Activated B cell treated with CpG ODN at 0.5 μM for 24 hours (primary cell): ENCODE results near the gene NOXO1. TPM values are rescaled to one million over a fixed set of nuclear protein-coding genes. Genes with fewer than 3 reads are reported as not detected.

Experiments
- ATAC-seq: fragments of 200-7000 bp; cut with Tn5 transposase; one replicate; pipeline ENCODE4 v1.10.0; 2021; ENCODE audit warnings: low read depth, mild to moderate bottlenecking, moderate library complexity
- CTCF ChIA-PET: fragments of 350-600 bp; sonication (Branson Sonifier 250); formaldehyde crosslinking; loops from one replicate; lab custom pipeline; 2021; ENCODE audit warnings: antibody characterized with exemption; lab: Charles Lee
- POLR2A ChIA-PET: fragments of 350-600 bp; sonication (Branson Sonifier 250); formaldehyde crosslinking; loops from one replicate; lab custom pipeline; 2021; ENCODE audit warnings: antibody characterized with exemption; lab: Charles Lee
- DNase-seq: peaks from one replicate; pipeline ENCODE4 v3.0.0; 2022
- H3K27ac Mint-ChIP-seq: one replicate; pipeline ENCODE4 v1.8.0; 2020; ENCODE audit warnings: mixed read lengths
- H3K27me3 Mint-ChIP-seq: one replicate; pipeline ENCODE4 v1.8.0; 2021; ENCODE audit warnings: mixed read lengths
- H3K36me3 Mint-ChIP-seq: one replicate; pipeline ENCODE4 v1.8.0; 2021; ENCODE audit warnings: low read depth, mixed read lengths
- H3K4me1 Mint-ChIP-seq: one replicate; pipeline ENCODE4 v1.8.0; 2021; ENCODE audit warnings: mixed read lengths
- H3K4me3 Mint-ChIP-seq: one replicate; pipeline ENCODE4 v1.8.0; 2020; ENCODE audit warnings: mild to moderate bottlenecking, mixed read lengths
- H3K9me3 Mint-ChIP-seq: one replicate; pipeline ENCODE4 v1.8.0; 2020; ENCODE audit warnings: mixed read lengths
- intact Hi-C: fragments of 100-400 bp; cut with micrococcal nuclease; formaldehyde crosslinking; loops from one replicate; pipeline ENCODE4 v1.15.1; 2024
- total RNA-seq: library from RNA; stranded (reverse); gene quantifications from 2 replicates; pipeline ENCODE4 v1.2.3, GENCODE V29; 2022
- TF ChIP-seq, protein P1 (sequence below): fragments of 200-600 bp; IDR thresholded peaks from one replicate; pipeline ENCODE4 v1.8.0; 2022; ENCODE audit warnings: antibody characterized with exemption, mild to moderate bottlenecking

Gene NOXO1
- total RNA-seq, 1 donor from 2014 or later, result 0.73 TPM

DNA sequence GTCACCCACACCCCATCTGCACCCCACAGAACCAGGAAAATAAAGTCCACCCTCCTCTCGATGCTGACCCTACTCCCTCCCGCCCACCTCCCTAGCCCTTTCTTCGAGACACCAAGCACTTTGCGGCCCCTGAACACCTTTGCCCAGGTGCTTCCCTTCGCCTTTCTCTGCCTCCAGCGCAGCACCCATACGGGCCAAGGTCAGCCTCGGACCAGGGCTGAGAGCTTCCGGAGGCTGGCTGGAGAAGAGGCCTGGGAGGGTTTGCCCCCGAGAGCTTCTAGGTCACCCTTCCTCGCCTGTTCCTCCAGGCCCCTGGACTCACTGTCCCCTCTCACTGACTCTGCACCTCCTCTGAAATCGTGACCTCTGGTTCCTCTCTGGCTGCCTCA, 42.8 kb upstream of the NOXO1 start:
- H3K9me3 Mint-ChIP-seq, result no peaks in the 10 kb centered on the region
- ATAC-seq, result no peak
- intact Hi-C loops, result no loop called here
- CTCF ChIA-PET, result interaction anchor here (1.2 to 2.4 kb wide), 2 partner anchors 116 to 227 kb away, joined by 3 to 20 read pairs; partner anchors contain the start of gene ECI1
- peaks cover 22% of the 10 kb centered on the region for H3K4me1 Mint-ChIP-seq
- POLR2A ChIA-PET, result interaction anchor here (2.1 kb wide), 1 partner anchor 131 kb away, joined by 13 read pairs; the partner anchor contains the start of gene TRAF7
- H3K36me3 Mint-ChIP-seq, result no peaks in the 10 kb centered on the region
- peaks cover 24% of the 10 kb centered on the region for H3K27me3 Mint-ChIP-seq
- H3K4me3 Mint-ChIP-seq, result peak overlapping the region; percentile 16
- DNase-seq, result no peak
- TF ChIP-seq, protein P1, sequence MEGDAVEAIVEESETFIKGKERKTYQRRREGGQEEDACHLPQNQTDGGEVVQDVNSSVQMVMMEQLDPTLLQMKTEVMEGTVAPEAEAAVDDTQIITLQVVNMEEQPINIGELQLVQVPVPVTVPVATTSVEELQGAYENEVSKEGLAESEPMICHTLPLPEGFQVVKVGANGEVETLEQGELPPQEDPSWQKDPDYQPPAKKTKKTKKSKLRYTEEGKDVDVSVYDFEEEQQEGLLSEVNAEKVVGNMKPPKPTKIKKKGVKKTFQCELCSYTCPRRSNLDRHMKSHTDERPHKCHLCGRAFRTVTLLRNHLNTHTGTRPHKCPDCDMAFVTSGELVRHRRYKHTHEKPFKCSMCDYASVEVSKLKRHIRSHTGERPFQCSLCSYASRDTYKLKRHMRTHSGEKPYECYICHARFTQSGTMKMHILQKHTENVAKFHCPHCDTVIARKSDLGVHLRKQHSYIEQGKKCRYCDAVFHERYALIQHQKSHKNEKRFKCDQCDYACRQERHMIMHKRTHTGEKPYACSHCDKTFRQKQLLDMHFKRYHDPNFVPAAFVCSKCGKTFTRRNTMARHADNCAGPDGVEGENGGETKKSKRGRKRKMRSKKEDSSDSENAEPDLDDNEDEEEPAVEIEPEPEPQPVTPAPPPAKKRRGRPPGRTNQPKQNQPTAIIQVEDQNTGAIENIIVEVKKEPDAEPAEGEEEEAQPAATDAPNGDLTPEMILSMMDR, result no peak
- no peak overlapping the region for H3K27ac Mint-ChIP-seq

DNA sequence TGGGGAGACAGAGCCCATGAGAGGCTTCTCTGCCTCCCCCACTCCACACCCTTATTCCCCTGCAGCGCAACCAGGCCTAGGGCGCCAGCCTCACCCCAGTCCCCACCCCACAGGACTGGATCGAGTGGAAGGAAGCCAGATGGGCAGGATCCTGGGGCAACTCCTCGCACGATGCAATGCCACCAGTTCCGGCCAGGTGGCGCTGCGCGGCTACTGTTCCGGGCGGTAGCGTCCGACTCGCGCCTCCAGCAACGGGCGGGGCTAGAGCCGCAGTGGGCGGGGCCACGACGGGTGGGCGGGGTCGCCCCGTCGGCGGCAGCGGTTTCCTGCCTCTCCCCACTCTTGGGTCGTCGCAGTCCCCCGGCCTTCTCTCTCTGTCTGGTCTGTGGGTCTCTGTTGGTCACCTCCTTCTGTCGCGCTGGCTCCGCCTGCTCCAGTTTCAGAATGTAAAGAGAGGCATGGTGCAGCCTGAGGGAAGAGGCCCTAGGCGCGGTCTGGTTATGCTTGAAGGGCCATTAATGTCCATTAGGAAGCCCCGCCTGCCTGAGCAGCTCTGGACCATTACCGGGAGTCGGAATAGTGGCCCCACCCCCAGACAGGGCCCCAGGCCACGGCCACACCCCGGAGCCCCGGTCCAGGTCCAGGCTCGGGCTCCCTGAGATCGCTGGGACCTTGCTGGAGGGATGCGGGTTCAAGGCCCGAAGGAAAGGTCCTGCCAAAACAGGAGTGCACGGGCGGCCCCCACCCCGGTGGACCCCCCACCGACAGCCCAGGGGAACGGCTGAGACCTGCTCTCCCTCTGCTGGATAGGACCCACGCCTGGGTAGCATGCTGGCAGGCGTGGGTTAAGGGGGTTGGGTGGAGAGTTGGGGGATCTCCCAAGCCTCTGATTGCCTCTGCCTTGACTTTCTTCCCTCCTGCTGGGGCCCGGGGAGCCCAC, 42.1 kb upstream of the NOXO1 start:
- ATAC-seq (peak; percentile 94), DNase-seq (peak; percentile 97)
- peak overlapping the region; percentile 73 for H3K27ac Mint-ChIP-seq
- peak overlapping the region; percentile 79 for H3K4me3 Mint-ChIP-seq
- CTCF ChIA-PET, result interaction anchor here (0.9 to 2.4 kb wide), 5 partner anchors 32 to 228 kb away, joined by 3 to 20 read pairs (median 4); partner anchors contain the start of genes ECI1 and PKD1
- no peaks in the 10 kb centered on the region for H3K9me3 Mint-ChIP-seq
- TF ChIP-seq, protein P1, result peak; percentile 82
- H3K27me3 Mint-ChIP-seq, result peaks cover 27% of the 10 kb centered on the region
- POLR2A ChIA-PET, result interaction anchor here (0.7 to 2.1 kb wide), 10 partner anchors 19 to 1165 kb away, joined by 3 to 21 read pairs (median 8); partner anchors contain the start of genes NTHL1, PKD1, RAB26 and TRAF7
- H3K36me3 Mint-ChIP-seq, result no peaks in the 10 kb centered on the region
- peaks cover 24% of the 10 kb centered on the region for H3K4me1 Mint-ChIP-seq
- intact Hi-C loops, result loop anchor here (1.0 to 2.0 kb wide), 9 partner anchors 15 to 478 kb away; partner anchors contain the start of genes E4F1, ECI1, NTHL1 and TSC2

DNA sequence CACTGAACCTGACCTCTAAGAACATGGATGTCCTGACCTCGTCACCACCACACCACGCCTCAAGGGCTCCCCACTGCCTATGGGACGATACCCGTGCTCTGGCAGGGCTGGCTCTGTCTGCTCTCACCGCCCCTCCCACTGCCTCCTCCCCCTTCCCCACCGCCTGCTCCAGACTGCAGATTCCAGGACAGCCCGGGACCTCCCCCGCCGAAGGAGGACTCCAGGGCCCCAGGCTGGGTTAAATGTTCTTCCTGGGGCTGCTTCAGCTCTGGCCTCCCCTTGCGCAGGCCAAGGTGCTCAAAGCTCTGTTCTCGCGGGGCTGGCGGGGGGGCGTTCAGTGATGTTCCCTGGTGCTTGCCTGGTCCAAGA, 41.4 kb upstream of the NOXO1 start:
- no peak overlapping the region for H3K27ac Mint-ChIP-seq
- intact Hi-C loops, result loop anchor here (1.0 to 2.0 kb wide), 9 partner anchors 14 to 479 kb away; partner anchors contain the start of genes E4F1, ECI1, NTHL1 and TSC2
- ATAC-seq (peak; percentile 23), DNase-seq (no peak)
- H3K4me3 Mint-ChIP-seq, result peak overlapping the region; percentile 79
- H3K4me1 Mint-ChIP-seq, result peaks cover 24% of the 10 kb centered on the region
- no peaks in the 10 kb centered on the region for H3K36me3 Mint-ChIP-seq
- TF ChIP-seq, protein P1, result no peak
- H3K27me3 Mint-ChIP-seq, result peaks cover 30% of the 10 kb centered on the region
- POLR2A ChIA-PET, result interaction anchor here (0.7 to 1.5 kb wide), 12 partner anchors 19 to 1166 kb away, joined by 3 to 21 read pairs (median 7); partner anchors contain the start of genes NTHL1, PKD1, RAB26 and TRAF7
- CTCF ChIA-PET, result interaction anchor here (0.9 to 2.4 kb wide), 9 partner anchors 19 to 479 kb away, joined by 3 to 20 read pairs (median 3); partner anchors contain the start of genes ECI1, PKD1 and TRAF7
- no peaks in the 10 kb centered on the region for H3K9me3 Mint-ChIP-seq

DNA sequence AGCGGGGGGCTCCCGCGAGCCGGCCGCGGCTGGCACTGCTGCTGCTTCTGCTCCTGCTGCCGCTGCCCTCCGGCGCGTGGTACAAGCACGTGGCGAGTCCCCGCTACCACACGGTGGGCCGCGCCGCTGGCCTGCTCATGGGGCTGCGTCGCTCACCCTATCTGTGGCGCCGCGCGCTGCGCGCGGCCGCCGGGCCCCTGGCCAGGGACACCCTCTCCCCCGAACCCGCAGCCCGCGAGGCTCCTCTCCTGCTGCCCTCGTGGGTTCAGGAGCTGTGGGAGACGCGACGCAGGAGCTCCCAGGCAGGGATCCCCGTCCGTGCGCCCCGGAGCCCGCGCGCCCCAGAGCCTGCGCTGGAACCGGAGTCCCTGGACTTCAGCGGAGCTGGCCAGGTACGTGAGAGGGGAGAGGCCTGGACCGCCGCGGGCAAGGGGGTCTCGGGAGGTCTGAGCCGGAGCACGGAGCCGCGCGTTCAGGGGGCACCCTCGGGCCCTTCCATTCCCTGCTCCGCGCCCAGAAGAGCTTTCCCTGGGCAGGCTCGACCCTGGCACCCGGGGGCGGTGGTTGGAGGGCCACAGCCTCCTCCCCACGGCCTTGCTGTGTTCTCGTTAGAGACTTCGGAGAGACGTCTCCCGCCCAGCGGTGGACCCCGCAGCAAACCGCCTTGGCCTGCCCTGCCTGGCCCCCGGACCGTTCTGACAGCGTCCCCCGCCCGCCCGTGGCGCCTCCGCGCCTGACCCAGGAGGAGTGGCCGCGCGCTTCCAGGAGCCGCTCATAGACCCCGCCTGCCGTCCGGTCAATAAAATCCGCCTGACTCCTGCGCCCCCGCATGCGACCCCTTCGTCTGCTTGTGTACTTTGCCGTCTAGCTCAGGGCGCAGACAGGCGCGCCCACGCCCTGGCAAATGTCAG, 38.9 kb upstream of the NOXO1 start:
- H3K27me3 Mint-ChIP-seq, result peaks cover 27% of the 10 kb centered on the region
- CTCF ChIA-PET, result interaction anchor here (1.4 kb wide), 1 partner anchor 16 kb away, joined by 6 read pairs; no protein-coding TSS in a partner anchor

More for the DNA sequence above, 38.9 kb upstream of the NOXO1 start:
- ATAC-seq (no peak), DNase-seq (no peak)
- Mint-ChIP-seq H3K4me3 (peak overlapping the region; percentile 28), H3K27ac (no peak overlapping the region), H3K36me3 (no peaks in the 10 kb centered on the region), H3K4me1 (peaks cover 15% of the 10 kb centered on the region), H3K9me3 (no peaks in the 10 kb centered on the region)
- intact Hi-C loops, result no loop called here
- TF ChIP-seq, protein P1, result no peak
- POLR2A ChIA-PET, result interaction anchor here (0.5 to 2.1 kb wide), 9 partner anchors 27 to 927 kb away, joined by 3 to 13 read pairs (median 6); partner anchors contain the start of genes RPS2 and TRAF7
